ENCODE measurements around the gene CHRNG. TPM values are rescaled to one million over a fixed set of nuclear protein-coding genes. Genes with fewer than 3 reads are reported as not detected.

The CHRNG gene
- total and polyA plus RNA-seq, 8 donors = not detected

- WGBS, 2 donors = 41 to 57% methylated on average over 18 of the region's 18 CpGs
- Histone ChIP-seq H3K9me3 (no peaks in the 10 kb centered on the region), H3K4me1 (peaks cover 0 to 13% (median 7%) of the 10 kb centered on the region in 3 donors), H3K27me3 (no peaks in the 10 kb centered on the region), H3K27ac (peak overlapping the region in 1 of 4 donors; percentile 44), H3K36me3 (no peaks in the 10 kb centered on the region), H3K4me3 (no peak overlapping the region)
- intact Hi-C loops (cut with DNase I) = no loop called here
- ATAC-seq = peak; percentile 91 to 95 (median 94)
- TF ChIP-seq CTCF (IDR thresholded peaks at IDR 0.05) = no peak
- DNase-seq = peak; percentile 65 to 88 (median 84)
- no peak for FAIRE-seq
Observed at GRCh38 chr2:232588680-232589585, 49.4 kb downstream of the CHRNG start.

DNA sequence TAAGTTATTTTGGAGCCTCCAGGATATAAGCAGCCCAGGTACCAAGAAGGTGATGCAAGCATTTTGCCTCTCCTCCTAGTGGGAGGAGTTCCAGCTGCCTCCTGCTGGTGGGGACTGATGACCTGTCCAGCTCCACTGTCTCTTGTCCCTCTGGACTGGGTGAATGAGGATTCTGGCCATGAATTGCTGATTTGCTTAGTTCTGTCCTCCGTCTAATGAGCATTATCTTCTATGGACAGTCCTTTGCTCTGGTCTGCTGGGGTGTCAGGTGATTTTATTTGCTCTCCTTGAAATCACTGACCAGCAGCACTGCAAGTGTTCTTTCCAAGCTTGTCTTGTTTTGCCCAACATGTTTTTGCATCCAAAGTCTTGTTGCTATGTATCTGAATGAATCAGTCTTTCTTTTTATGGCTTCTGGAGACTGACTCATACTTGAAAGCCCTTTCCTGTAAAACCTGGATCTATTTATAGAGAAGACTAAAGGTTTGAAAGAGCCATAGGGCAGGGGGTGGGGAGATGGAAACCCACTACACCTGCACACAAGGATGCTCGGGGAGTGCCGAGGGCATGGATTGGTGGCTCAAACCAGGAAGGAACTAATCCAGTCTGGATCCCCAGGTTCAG is 53.4 kb downstream of the CHRNG start:
- peak overlapping the region in 1 of 4 donors; percentile 57 for H3K27ac ChIP-seq
- H3K4me3 ChIP-seq = no peak overlapping the region
- H3K27me3 ChIP-seq = no peaks in the 10 kb centered on the region
- H3K36me3 ChIP-seq = no peaks in the 10 kb centered on the region
- peak in 3 of 4 donors; percentile 14 to 57 (median 23) for ATAC-seq
- no peak for FAIRE-seq
- peaks cover 0 to 13% (median 7%) of the 10 kb centered on the region in 3 donors for H3K4me1 ChIP-seq
- no peak for DNase-seq
- TF ChIP-seq CTCF (IDR thresholded peaks at IDR 0.05) = no peak
- intact Hi-C loops (cut with DNase I) = no loop called here
- H3K9me3 ChIP-seq = no peaks in the 10 kb centered on the region
- WGBS, 2 donors = 78 to 85% methylated on average over 3 of the region's 3 CpGs

DNA sequence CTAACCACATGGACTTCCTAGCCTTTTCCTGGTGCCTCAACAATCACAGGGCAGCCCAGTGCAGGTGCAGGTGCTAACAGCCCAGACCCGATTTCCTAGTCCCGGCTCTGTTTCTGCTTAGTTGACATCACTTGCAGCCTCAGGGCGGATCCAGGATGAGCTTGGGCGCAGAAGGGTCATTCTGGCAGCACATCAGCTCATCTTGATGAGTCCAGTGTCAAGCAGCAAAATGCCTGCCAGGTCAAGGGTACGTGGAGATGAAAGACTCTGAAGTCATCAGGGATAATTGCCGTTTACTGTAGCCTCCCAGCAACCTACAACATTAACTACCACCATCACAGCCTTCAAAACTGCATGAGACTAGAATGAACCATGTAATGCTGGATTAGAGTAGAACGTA is 54.5 kb downstream of the CHRNG start:
- H3K27ac ChIP-seq = no peak overlapping the region
- no peak for DNase-seq
- H3K4me1 ChIP-seq = peaks cover 0 to 6% (median 2%) of the 10 kb centered on the region in 3 donors
- FAIRE-seq = no peak
- no peak for TF ChIP-seq CTCF (IDR thresholded peaks at IDR 0.05)
- no peaks in the 10 kb centered on the region for H3K9me3 ChIP-seq
- intact Hi-C loops (cut with DNase I) = no loop called here
- WGBS, 2 donors = 71 to 89% methylated on average over 7 of the region's 7 CpGs
- H3K27me3 ChIP-seq = no peaks in the 10 kb centered on the region
- H3K4me3 ChIP-seq = no peak overlapping the region
- no peak for ATAC-seq
- H3K36me3 ChIP-seq = no peaks in the 10 kb centered on the region

Other genes starting within 250 kb of the CHRNG start
- not detected for gene ALPP, start 160.9 kb upstream of the CHRNG start, total RNA-seq
- gene ALPP, start 160.9 kb upstream of the CHRNG start, polyA plus RNA-seq = not detected
- gene ALPG, start 132.8 kb upstream of the CHRNG start, total RNA-seq = not detected
- not detected for gene ALPG, start 132.8 kb upstream of the CHRNG start, polyA plus RNA-seq
- gene ALPI, start 83.5 kb upstream of the CHRNG start, total RNA-seq = not detected
- gene ALPI, start 83.5 kb upstream of the CHRNG start, polyA plus RNA-seq = not detected
- 1 to 10 TPM in 1 of 6 donors, under 1 TPM in 3, not detected in 2; 0.47 to 1.1 (median 0.76) TPM for gene ECEL1, start 51.9 kb upstream of the CHRNG start, total RNA-seq
- under 1 TPM; 0.30 to 0.99 TPM for gene ECEL1, start 51.9 kb upstream of the CHRNG start, polyA plus RNA-seq
- gene PRSS56, start 19.3 kb upstream of the CHRNG start, total RNA-seq = not detected
- gene PRSS56, start 19.3 kb upstream of the CHRNG start, polyA plus RNA-seq = under 1 TPM in 1 of 2 donors, not detected in 1; 0.02 TPM
- under 1 TPM in 2 of 6 donors, not detected in 4; 0.12 to 0.22 TPM for gene CHRND, start 13.5 kb upstream of the CHRNG start, total RNA-seq
- under 1 TPM in 1 of 2 donors, not detected in 1; 0.07 TPM for gene CHRND, start 13.5 kb upstream of the CHRNG start, polyA plus RNA-seq
- gene TIGD1, start 10.9 kb downstream of the CHRNG start, total RNA-seq = 1 to 10 TPM in 5 of 6 donors, under 1 TPM in 1; 0.88 to 2.8 (median 2.0) TPM
- 1 to 10 TPM; 2.8 to 5.9 TPM for gene TIGD1, start 10.9 kb downstream of the CHRNG start, polyA plus RNA-seq
- 10 to 100 TPM; 17.8 to 33.0 (median 22.8) TPM for gene EIF4E2, start 11.0 kb downstream of the CHRNG start, total RNA-seq
- 10 to 100 TPM; 28.0 to 31.1 TPM for gene EIF4E2, start 11.0 kb downstream of the CHRNG start, polyA plus RNA-seq
- gene EFHD1, start 93.9 kb downstream of the CHRNG start, total RNA-seq = 1 to 10 TPM in 3 of 6 donors, under 1 TPM in 3; 0.31 to 1.7 (median 1.1) TPM
- 1 to 10 TPM; 3.8 to 4.8 TPM for gene EFHD1, start 93.9 kb downstream of the CHRNG start, polyA plus RNA-seq
- 10 to 100 TPM; 33.6 to 50.9 (median 41.7) TPM for gene GIGYF2, start 157.6 kb downstream of the CHRNG start, total RNA-seq
- 10 to 100 TPM; 17.4 to 19.5 TPM for gene GIGYF2, start 157.6 kb downstream of the CHRNG start, polyA plus RNA-seq
- under 1 TPM in 1 of 6 donors, not detected in 5; 0.37 TPM for gene KCNJ13, start 236.9 kb downstream of the CHRNG start, total RNA-seq
- not detected for gene KCNJ13, start 236.9 kb downstream of the CHRNG start, polyA plus RNA-seq

Data from pancreas (tissue), 10 donors.